HCT116 (cell line): Measurements from ENCODE around the gene SETX. TPM values are rescaled to one million over a fixed set of nuclear protein-coding genes. Genes with fewer than 3 reads are reported as not detected.
A peak's percentile ranks its signal among the peaks of the same experiment; 100 is the strongest.

ENCODE experiments used
- ATAC-seq: fragments of 200-7000 bp; cut with Tn5 transposase; 2 replicates; pipeline ENCODE4 v1.9.1; 2020; ENCODE audit warnings: mild to moderate bottlenecking, moderate library complexity
- BruUV-seq: library from RNA; stranded (reverse); fragments of 400-500 nt; replicated peaks from 2 replicates; lab custom pipeline; 2021; lab: Mats Ljungman, UMichigan
- CTCF ChIA-PET: fragments of 300-600 bp; sonication (Branson Sonifier 250); formaldehyde crosslinking; loops from one replicate; lab custom pipeline; 2021; ENCODE audit warnings: antibody characterized with exemption; lab: Charles Lee
- POLR2A ChIA-PET: fragments of 300-600, 350-600 bp; sonication (Branson Sonifier 250); formaldehyde crosslinking; loops from one replicate; lab custom pipeline; 2021; ENCODE audit warnings: antibody characterized with exemption; lab: Charles Lee
- RAD21 ChIA-PET, 2 experiments: fragments of 300-600 bp; sonication (Branson Sonifier 250); formaldehyde crosslinking; loops; one replicate each; lab custom pipeline; 2023; ENCODE audit warnings: low total read pairs in 2 of 2; ENCODE audit not compliant: uncharacterized antibody in 2 of 2, unreplicated experiment in 2 of 2, low non-redundant PET in 1 of 2; lab: Charles Lee
- DNase-seq: peaks from one replicate; pipeline ENCODE4 v3.0.0-alpha.2; 2010; ENCODE audit warnings: low read depth, low spot score
- H2AFZ ChIP-seq: fragments of 200-600 bp; shearing (Covaris generic), sonication (generic); 2 replicates; pipeline ENCODE4 v1.6.1; 2017; ENCODE audit warnings: low read depth, mixed run types, mixed read lengths, antibody characterized with exemption, low read length; ENCODE audit not compliant: poor library complexity, severe bottlenecking
- H3K27ac ChIP-seq: 2 replicates; pipeline ENCODE4 v1.5.1; 2012; ENCODE audit warnings: low read depth, low read length
- H3K27me3 ChIP-seq: fragments of 200-600 bp; sonication (generic); 2 replicates; pipeline ENCODE4 v1.6.1; 2016; ENCODE audit warnings: mixed run types, low read length, mixed read lengths; ENCODE audit not compliant: insufficient read depth
- H3K36me3 ChIP-seq, 2 experiments: fragments of 200-500 bp in 1 of 2; fragments of 200-600 bp in 1 of 2; sonication (Bioruptor generic) in 1 of 2; sonication (generic) in 1 of 2; 2 replicates each; pipeline versions ENCODE4 v1.5.1 to v1.6.1; 2014 to 2016; ENCODE audit warnings: low read length in 2 of 2, inconsistent platforms in 1 of 2, mixed read lengths in 1 of 2, mixed run types in 1 of 2; ENCODE audit not compliant: insufficient read depth in 2 of 2, control insufficient read depth in 1 of 2
- H3K4me1 ChIP-seq, 2 experiments: fragments of 200-600 bp in 1 of 2; sonication (generic) in 1 of 2; 2 replicates each; pipeline versions ENCODE4 v1.5.1 to v1.6.1; 2012 to 2017; ENCODE audit warnings: low read length in 2 of 2, inconsistent platforms in 1 of 2, mild to moderate bottlenecking in 1 of 2, mixed read lengths in 1 of 2, mixed run types in 1 of 2, moderate library complexity in 1 of 2; ENCODE audit not compliant: insufficient read depth in 2 of 2, control insufficient read depth in 1 of 2
- H3K4me2 ChIP-seq: fragments of 200-600 bp; sonication (generic); 2 replicates; pipeline ENCODE4 v1.6.1; 2017; ENCODE audit warnings: mixed run types, low read length, mixed read lengths
- H3K4me3 ChIP-seq, 2 experiments: fragments of 200-600 bp in 1 of 2; sonication (generic) in 1 of 2; replicated peaks in 1 of 2; 2 replicates each; pipeline ENCODE4 v1.5.1; 2011 to 2016; ENCODE audit warnings: low read length in 2 of 2, control low read depth in 1 of 2, low read depth in 1 of 2, mild to moderate bottlenecking in 1 of 2, mixed read lengths in 1 of 2, mixed run types in 1 of 2
- H3K79me2 ChIP-seq: fragments of 200-600 bp; sonication (generic); 2 replicates; pipeline ENCODE4 v1.6.1; 2017; ENCODE audit warnings: mild to moderate bottlenecking, mixed run types, low read length, moderate library complexity, mixed read lengths; ENCODE audit not compliant: insufficient read depth
- H3K9ac ChIP-seq: fragments of 200-600 bp; sonication (generic); 2 replicates; pipeline ENCODE4 v1.6.1; 2016; ENCODE audit warnings: low read length, mixed read lengths
- H3K9me2 ChIP-seq: fragments of 200-600 bp; sonication (generic), shearing (Covaris generic); 2 replicates; pipeline ENCODE4 v1.6.1; 2017; ENCODE audit warnings: mixed run types, mild to moderate bottlenecking, moderate library complexity; ENCODE audit not compliant: insufficient read depth
- H3K9me3 ChIP-seq, 2 experiments: fragments of 200-500 bp in 1 of 2; fragments of 200-600 bp in 1 of 2; sonication (Bioruptor generic) in 1 of 2; sonication (generic) in 1 of 2; 2 replicates each; pipeline ENCODE4 v1.6.1; 2014 to 2017; ENCODE audit warnings: low read length in 2 of 2, mixed read lengths in 2 of 2, inconsistent platforms in 1 of 2, low read depth in 1 of 2, mild to moderate bottlenecking in 1 of 2, mixed run types in 1 of 2, moderate library complexity in 1 of 2; ENCODE audit not compliant: control insufficient read depth in 1 of 2, insufficient read depth in 1 of 2
- H4K20me1 ChIP-seq: fragments of 200-600 bp; sonication (generic), shearing (Covaris generic); 2 replicates; pipeline ENCODE4 v1.6.1; 2017; ENCODE audit warnings: mixed run types, mild to moderate bottlenecking, moderate library complexity; ENCODE audit not compliant: insufficient read depth
- FOSL1 ChIP-seq: IDR thresholded peaks from 2 replicates; pipeline ENCODE4 v1.6.1; 2012; ENCODE audit warnings: low read depth
- RAD21 ChIP-seq: IDR thresholded peaks from 2 replicates; pipeline ENCODE4 v1.6.1; 2012; ENCODE audit warnings: low read depth, mild to moderate bottlenecking
- ZNF274 ChIP-seq: fragments of 200-500 bp; sonication (Bioruptor generic); IDR thresholded peaks from 2 replicates; pipeline ENCODE4 v1.6.1; 2014; ENCODE audit warnings: mild to moderate bottlenecking, low read depth, low read length, inconsistent platforms
- intact Hi-C: fragments of 100-400 bp; cut with micrococcal nuclease; formaldehyde crosslinking; loops from 2 replicates; pipeline ENCODE4 v1.10.0; 2022
- total RNA-seq: library from RNA; stranded (reverse); gene quantifications from one replicate; pipeline ENCODE4 v1.2.1, GENCODE V29; 2021; ENCODE audit not compliant: unreplicated experiment
- TF ChIP-seq, protein P1 (sequence below): IDR thresholded peaks from 2 replicates; pipeline ENCODE4 v1.6.1; 2011; ENCODE audit warnings: mild to moderate bottlenecking, low read length, moderate library complexity; ENCODE audit not compliant: insufficient replicate concordance; ENCODE audit errors: extremely low read depth
- TF ChIP-seq, protein P2 (sequence below), 3 experiments: fragments of 200-600 bp in 1 of 3; sonication (generic) in 1 of 3; IDR thresholded peaks in 2 of 3; conservative IDR thresholded peaks in 1 of 3; 2 replicates each; pipeline ENCODE4 v1.5.1; 2012 to 2017; ENCODE audit warnings: low read depth in 2 of 3, low read length in 2 of 3, antibody characterized with exemption in 1 of 3, borderline replicate concordance in 1 of 3, control low read depth in 1 of 3, mild to moderate bottlenecking in 1 of 3, mixed read lengths in 1 of 3, mixed run types in 1 of 3, moderate library complexity in 1 of 3; ENCODE audit not compliant: insufficient read depth in 1 of 3

SETX gene
- total RNA-seq, 1 experiment from 2014 or later, result 38.5 TPM

DNA sequence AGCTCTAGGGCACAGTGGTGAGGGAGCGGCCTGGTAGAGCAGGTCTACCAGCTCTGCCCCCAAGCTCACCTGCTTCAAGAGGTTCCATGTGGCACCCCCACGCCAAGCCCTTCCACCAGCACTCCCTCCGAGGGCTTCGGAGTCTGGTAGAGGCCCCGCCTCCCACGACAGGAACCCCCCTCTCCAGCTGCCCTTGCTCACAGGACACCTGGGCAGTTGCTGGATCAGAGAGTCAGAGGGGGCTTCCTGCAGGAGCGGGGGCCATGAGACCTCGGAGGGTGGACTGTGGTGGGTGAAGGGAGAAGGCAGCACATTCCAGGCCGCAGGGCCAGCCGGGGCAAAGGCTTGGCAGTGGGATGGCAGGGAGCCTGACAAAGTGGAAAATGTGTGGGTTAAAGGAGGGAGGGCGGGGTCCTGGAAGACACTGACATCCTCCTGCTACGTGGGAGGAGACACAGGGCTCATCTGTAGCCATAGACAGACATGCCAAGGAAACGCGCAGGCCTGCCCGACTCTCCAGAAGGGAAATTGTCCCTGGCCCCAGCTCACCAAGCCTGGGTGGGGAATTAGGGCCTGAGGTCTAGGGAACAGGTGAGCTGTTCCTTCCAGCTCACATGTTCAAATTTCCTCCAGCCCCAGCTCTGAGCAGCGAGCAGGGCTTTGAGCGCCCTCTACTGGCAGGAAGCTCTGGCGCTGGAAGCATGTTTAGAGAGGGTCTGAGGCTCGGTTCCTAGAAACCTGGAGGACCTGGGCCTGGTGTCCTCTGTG, 118.7 kb downstream of the SETX start:
- Histone ChIP-seq H2AFZ (no peak overlapping the region), H3K27me3 (no peaks in the 10 kb centered on the region), H3K9me3 (no peaks in the 10 kb centered on the region), H3K9me2 (no peaks in the 10 kb centered on the region), H3K36me3 (no peaks in the 10 kb centered on the region), H3K4me1 (peaks cover 8 to 22% of the 10 kb centered on the region in 2 experiments), H3K27ac (no peak overlapping the region), H4K20me1 (no peaks in the 10 kb centered on the region), H3K4me2 (peak overlapping the region; percentile 41), H3K79me2 (no peaks in the 10 kb centered on the region), H3K4me3 (no peak overlapping the region), H3K9ac (no peak overlapping the region)
- BruUV-seq, result no TSS peak
- intact Hi-C loops, result loop anchor here (1.0 to 2.0 kb wide), 3 partner anchors 67 to 481 kb away; no protein-coding TSS in a partner anchor
- ATAC-seq (peak; percentile 38), DNase-seq (peak; percentile 52)
- ChIA-PET POLR2A (interaction anchor here (1.2 kb wide), 1 partner anchor 66 kb away, joined by 3 read pairs; no protein-coding TSS in a partner anchor), CTCF (interaction anchor here (0.6 to 7.5 kb wide), 24 partner anchors 9 to 481 kb away, joined by 3 to 154 read pairs (median 4); partner anchors contain the start of genes MED27 and NTNG2), RAD21 (interaction anchor here (0.6 to 1.6 kb wide), 6 partner anchors 54 to 863 kb away, joined by 3 to 11 read pairs (median 4); no protein-coding TSS in a partner anchor)
- TF ChIP-seq RAD21 (peak; percentile 96), ZNF274 (no peak), FOSL1 (no peak)
- TF ChIP-seq, protein P1, sequence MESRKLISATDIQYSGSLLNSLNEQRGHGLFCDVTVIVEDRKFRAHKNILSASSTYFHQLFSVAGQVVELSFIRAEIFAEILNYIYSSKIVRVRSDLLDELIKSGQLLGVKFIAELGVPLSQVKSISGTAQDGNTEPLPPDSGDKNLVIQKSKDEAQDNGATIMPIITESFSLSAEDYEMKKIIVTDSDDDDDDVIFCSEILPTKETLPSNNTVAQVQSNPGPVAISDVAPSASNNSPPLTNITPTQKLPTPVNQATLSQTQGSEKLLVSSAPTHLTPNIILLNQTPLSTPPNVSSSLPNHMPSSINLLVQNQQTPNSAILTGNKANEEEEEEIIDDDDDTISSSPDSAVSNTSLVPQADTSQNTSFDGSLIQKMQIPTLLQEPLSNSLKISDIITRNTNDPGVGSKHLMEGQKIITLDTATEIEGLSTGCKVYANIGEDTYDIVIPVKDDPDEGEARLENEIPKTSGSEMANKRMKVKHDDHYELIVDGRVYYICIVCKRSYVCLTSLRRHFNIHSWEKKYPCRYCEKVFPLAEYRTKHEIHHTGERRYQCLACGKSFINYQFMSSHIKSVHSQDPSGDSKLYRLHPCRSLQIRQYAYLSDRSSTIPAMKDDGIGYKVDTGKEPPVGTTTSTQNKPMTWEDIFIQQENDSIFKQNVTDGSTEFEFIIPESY, result no peak
- TF ChIP-seq, protein P2, sequence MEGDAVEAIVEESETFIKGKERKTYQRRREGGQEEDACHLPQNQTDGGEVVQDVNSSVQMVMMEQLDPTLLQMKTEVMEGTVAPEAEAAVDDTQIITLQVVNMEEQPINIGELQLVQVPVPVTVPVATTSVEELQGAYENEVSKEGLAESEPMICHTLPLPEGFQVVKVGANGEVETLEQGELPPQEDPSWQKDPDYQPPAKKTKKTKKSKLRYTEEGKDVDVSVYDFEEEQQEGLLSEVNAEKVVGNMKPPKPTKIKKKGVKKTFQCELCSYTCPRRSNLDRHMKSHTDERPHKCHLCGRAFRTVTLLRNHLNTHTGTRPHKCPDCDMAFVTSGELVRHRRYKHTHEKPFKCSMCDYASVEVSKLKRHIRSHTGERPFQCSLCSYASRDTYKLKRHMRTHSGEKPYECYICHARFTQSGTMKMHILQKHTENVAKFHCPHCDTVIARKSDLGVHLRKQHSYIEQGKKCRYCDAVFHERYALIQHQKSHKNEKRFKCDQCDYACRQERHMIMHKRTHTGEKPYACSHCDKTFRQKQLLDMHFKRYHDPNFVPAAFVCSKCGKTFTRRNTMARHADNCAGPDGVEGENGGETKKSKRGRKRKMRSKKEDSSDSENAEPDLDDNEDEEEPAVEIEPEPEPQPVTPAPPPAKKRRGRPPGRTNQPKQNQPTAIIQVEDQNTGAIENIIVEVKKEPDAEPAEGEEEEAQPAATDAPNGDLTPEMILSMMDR (IDR thresholded peaks at IDR 0.05 in 2 of 3, conservative IDR thresholded peaks at IDR 0.05 in 1 of 3; ENCODE audit: borderline replicate concordance in 1 of 3, insufficient read depth in 1 of 3, low read depth in 2 of 3, low read length in 2 of 3), result peak; percentile 88 to 99 (median 99)
